Measurements from ENCODE around the gene PCBP3.
"Not testable (repeated sequence)": the region's sequence is repeated elsewhere in the genome, so short reads cannot be mapped to it uniquely, and the experiment has no call there.

Gene PCBP3

DNA sequence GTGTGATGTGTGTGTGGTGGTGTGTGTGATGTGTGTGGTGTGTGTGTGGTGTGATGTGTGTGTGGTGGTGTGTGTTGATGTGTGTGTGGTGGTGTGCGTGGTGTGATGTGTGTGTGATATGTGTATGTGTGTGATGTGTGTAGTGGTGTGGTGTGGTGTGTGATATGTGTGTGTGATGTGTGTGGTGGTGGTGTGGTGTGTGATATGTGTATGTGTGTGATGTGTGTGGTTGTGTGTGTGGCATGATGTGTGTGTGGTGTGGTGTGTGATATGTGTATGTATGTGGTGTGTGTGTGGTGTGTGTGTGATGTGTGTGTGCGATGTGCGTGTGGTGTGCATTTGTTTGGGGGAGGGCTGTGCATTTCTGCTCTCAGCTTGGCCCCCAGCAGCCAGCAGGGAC is 7.1 kb upstream of the PCBP3 start:
- no peak for DNase-seq

GRCh38 chr21:45636951-45637646 is 6.4 kb upstream of the PCBP3 start:
- DNase-seq = no peak

GRCh38 chr21:45637883-45638282 is 5.6 kb upstream of the PCBP3 start:
- no peak for DNase-seq

- DNase-seq = no peak
These were observed 4.8 kb upstream of the PCBP3 start for GRCh38 chr21:45638707-45639106.

DNA sequence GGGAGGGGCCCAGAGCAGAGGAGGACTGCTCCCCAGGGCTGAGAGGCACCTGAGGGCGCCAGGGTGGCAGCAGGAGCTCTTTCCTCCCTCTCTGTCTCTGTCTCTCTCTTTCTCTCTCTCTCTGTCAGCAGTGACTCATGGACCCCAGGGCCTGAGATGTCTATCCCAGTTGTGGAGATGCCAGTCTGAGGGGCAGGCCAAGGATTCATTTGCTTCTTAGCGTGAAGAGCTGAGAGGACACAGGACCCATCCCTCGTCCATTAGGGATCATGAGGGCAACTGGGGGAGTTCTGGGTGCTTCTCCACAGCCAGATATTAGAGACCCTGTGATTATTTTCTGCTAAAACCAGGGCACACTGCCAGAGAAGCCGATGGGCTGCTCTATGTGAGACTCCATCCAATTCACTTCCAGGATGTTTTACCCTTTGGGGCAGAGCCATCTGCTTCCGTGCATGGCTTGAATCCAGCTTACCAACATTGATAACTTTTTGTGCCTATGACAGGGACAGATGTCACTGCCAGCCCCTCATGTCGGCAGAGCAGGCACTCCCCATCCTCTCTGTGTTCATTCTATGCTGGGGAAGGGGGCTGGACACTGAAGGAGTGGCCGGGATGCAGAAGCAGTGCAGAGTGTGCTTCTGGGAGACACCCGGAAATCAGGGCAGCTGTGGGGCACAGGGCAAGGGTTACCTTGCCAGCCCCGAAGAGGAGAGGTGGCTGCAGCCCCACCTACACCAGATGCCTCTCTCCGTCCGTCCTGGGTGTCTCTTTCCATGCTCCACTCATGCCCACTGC is 4.1 kb upstream of the PCBP3 start:
- no peak for DNase-seq

DNA sequence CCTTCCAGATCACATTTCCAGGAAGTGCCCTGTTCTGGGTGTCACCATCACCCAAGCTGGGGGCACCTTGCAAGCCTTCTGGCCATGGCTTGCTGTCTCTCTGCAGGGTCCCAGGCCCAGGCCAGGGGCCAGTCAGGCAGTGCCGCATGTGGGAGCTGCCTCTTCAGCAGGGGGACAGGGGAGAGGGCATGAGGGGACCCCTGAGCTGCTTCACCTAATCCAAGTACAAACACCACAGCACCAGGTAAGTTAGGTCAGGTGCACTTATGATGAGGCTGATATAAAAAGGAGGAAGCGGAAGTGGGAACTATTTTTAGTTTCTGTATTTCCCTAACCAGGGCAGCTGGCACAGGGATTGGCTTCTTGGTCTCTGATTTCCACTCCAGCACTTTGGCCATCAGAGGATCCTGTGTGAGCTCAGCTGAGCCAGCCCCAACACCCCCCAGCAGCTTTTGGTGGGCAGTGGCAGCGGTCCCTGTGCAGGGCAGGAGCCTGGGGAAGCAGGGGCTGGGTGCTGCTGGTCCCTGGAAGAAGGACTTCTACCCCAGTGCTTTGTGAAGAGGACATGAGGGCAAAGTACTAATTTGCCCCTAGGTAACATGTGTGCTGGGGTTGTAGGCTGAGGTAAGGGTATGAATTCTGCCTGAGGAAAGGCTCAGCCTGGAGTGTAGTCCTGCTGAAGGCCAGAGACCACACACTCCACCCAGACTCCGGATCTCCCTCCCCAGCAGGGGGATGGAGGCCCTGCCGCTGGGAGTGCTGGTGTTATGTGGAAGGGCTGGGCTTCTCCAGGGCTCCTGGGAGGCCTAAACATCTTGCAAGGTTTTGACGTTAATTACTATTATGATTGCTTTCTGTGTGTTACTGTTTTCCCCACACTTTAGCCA is 3.3 kb upstream of the PCBP3 start:
- DNase-seq = no peak

DNA sequence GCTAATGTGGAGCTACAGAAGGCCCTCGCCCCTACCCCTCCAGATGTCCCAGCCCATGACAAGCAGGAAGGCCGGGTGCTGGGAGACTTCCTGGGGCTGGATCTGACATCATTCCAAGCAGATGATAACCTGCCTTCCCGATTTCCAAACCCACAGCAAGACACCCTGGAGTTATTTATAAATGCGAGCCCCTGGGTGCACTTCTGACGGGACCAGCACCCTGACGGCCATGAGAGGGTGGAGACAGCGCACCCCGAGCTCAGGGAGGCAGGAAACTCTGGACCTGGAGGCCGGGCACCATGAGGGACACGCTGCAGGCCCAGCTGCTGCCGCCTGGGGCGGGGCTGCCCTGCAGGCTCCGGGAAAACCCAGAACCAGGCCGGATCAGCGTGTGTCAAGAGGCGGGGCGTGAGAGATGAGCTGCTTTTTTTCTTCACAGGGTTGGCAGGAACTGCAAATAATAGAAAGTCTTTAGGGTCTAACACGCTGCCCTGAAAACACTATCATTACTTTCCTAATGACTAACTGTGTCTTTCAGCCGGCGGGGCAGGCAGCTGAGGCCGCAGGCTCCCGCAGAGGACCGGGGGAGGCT is 2.5 kb upstream of the PCBP3 start:
- DNase-seq = peak; percentile 16

- DNase-seq = no peak
These were observed 2.0 kb upstream of the PCBP3 start for GRCh38 chr21:45641480-45642035.

GRCh38 chr21:45642122-45642813 is 1.3 kb upstream of the PCBP3 start:
- DNase-seq = no peak

GRCh38 chr21:45644041-45644906 is 749 bp downstream of the PCBP3 start:
- no peak for DNase-seq

- no peak for DNase-seq
These were observed 8.4 kb downstream of the PCBP3 start for GRCh38 chr21:45651921-45652320.

DNA sequence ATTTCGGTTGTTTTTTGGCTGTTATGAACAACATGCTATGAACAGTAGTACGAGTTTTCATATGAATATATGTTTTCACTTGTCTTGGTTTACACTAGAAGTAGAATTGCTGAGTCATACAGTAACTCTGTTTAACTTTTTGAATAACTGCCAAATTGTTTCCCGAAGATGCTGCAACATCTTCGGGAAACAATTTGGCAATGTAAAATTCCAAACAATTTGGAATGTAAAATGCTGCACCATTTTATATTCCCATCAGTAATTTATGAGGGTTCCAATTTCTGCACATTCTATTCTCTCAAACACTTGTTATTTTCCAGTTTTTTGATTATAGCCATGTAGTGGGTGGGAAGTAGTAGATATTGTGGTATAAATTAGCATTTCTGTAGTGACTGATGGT is 11.6 kb downstream of the PCBP3 start:
- no peak for DNase-seq

GRCh38 chr21:45656114-45656513 is 12.6 kb downstream of the PCBP3 start:
- DNase-seq = not testable (repeated sequence)

GRCh38 chr21:45661913-45662622 is 18.5 kb downstream of the PCBP3 start:
- not testable (repeated sequence) for DNase-seq

- DNase-seq = not testable (repeated sequence)
These were observed 19.2 kb downstream of the PCBP3 start for GRCh38 chr21:45662623-45663245.

- no peak for DNase-seq
These were observed 25.9 kb downstream of the PCBP3 start for GRCh38 chr21:45669382-45669781.

- DNase-seq = no peak
These were observed 27.2 kb downstream of the PCBP3 start for GRCh38 chr21:45670731-45671130.

GRCh38 chr21:45678790-45679189 is 35.3 kb downstream of the PCBP3 start:
- DNase-seq = not testable (repeated sequence)

- no peak for DNase-seq
These were observed 36.7 kb downstream of the PCBP3 start for GRCh38 chr21:45680215-45680614.

DNA sequence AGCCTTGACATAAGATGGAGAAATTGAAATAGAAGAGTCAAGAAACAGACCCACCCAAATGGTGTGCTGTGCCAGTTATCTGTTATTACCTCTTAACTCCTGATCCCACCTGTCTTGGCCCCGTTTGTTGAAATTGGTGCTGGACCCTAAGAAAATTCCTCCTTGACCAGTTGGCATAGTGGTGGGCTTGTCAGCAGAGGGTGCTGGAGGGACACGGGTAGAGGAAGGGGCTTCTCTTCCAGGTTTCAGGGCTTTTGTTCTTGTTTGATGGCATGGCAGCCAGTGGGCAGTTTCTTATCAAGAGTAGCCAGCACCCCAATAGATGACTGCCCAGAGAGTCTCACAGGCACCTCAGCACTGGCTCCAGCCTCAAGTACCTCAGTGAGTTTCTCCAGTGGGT is 51.6 kb downstream of the PCBP3 start:
- DNase-seq = no peak
